HG03342 (cell line): ENCODE results near the gene CRAMP1.

Source experiments
- ATAC-seq: cut with Tn5 transposase; IDR thresholded peaks from one replicate; pipeline ENCODE4 v1.9.1; 2021; ENCODE audit warnings: mild to moderate bottlenecking, moderate library complexity; ENCODE audit not compliant: unreplicated experiment

The CRAMP1 gene, protein sequence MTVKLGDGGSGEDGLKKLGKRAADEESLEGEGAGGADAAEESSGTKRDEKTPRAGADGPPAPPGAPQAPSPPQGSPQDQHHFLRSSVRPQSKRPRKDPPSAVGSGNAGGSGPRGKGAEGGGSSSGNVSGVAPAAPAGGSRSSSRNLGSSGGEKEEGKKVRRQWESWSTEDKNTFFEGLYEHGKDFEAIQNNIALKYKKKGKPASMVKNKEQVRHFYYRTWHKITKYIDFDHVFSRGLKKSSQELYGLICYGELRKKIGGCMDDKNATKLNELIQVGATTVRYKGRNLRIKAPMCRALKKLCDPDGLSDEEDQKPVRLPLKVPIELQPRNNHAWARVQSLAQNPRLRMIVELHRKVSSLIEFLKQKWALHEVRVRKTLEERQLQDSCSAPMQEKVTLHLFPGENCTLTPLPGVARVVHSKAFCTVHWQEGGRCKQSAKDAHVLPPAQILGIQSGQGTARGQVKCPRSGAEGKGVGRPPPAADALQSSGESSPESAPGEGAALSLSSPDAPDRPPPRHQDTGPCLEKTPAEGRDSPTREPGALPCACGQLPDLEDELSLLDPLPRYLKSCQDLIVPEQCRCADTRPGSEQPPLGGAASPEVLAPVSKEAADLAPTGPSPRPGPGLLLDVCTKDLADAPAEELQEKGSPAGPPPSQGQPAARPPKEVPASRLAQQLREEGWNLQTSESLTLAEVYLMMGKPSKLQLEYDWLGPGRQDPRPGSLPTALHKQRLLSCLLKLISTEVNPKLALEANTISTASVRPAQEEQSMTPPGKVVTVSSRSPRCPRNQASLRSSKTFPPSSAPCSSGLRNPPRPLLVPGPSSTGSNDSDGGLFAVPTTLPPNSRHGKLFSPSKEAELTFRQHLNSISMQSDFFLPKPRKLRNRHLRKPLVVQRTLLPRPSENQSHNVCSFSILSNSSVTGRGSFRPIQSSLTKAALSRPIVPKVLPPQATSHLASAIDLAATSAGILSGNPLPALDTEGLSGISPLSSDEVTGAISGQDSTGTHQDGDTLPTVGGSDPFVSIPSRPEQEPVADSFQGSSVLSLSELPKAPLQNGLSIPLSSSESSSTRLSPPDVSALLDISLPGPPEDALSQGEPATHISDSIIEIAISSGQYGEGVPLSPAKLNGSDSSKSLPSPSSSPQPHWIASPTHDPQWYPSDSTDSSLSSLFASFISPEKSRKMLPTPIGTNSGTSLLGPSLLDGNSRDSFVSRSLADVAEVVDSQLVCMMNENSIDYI (N-terminal part only)

GRCh38 chr16:1612320-1613111 lies at the start of gene CRAMP1:
TSS of gene CRAMP1 (plus strand) at chr16:1612360. CDS start at chr16:1614640, 2,280 bp downstream.
- peak; percentile 2 for ATAC-seq

DNA sequence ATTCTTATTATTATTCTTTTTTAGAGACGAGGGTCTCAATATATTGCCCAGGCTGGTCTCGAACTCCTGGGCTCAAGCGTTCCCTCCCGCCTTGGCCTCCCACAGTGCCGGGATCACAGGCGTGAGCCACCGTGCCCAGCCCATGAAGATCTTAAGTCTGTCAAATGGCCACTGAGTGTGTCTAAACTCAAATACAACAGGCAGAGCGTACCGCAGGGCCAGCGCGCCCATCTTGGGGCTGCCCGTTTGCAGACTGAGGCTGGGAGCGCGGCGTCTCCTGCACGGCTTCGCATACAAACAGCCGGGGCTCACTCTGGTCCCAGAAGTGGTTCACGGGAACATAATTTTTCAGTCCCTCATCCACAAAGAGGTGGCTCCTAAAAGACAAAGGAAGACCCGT lies 48.4 kb upstream of the CRAMP1 start:
- ATAC-seq: no peak

GRCh38 chr16:1564325-1564724 lies 47.8 kb upstream of the CRAMP1 start:
- no peak for ATAC-seq

- no peak for ATAC-seq
Measured at GRCh38 chr16:1565083-1565805, 46.9 kb upstream of the CRAMP1 start.

DNA sequence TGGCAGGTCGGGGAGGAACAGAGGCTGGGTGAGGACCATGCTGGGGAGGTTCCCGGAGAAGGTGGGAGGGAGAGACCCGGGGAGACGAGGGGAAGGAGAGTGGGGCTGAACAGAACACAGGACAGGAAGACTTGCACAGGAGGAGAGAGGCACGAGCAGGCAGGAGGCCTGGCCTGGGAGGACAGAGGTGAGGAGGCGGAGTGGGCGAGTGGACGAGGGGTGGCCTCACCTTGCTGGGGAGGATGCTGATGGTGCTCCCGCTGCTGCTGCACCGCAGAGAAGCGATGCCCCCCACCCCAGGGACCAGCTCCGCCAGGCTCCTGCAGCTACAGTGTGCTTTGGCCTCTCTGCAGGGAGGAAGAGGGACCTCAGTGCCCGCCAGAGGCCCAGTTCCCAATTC lies 44.2 kb upstream of the CRAMP1 start:
- ATAC-seq: no peak

- ATAC-seq: no peak
Measured at GRCh38 chr16:1571012-1571671, 41.0 kb upstream of the CRAMP1 start.

GRCh38 chr16:1572673-1573072 lies 39.5 kb upstream of the CRAMP1 start:
- no peak for ATAC-seq

DNA sequence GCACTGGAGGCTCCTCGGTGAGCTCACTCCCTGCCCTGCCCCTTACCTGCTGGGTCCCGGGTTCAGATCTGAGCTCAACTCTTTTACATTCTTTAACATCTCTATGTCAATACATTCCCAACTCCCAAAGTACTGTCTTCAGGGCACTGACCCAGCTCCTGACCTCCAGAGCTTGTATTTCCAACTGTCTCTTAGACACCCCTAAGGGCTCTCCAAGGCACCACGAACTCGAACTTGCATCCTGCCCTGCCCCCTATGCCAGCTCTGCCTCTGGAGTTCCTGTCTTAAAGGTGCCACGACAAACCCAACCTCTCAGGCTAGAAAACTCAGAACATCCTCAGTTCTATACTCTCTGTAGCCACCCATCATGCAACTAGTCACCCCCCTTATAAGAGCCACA lies 38.9 kb upstream of the CRAMP1 start:
- ATAC-seq: no peak

GRCh38 chr16:1575578-1575977 lies 36.6 kb upstream of the CRAMP1 start:
- ATAC-seq: no peak

GRCh38 chr16:1579214-1579613 lies 32.9 kb upstream of the CRAMP1 start:
- ATAC-seq: no peak

GRCh38 chr16:1580256-1580655 lies 31.9 kb upstream of the CRAMP1 start:
- ATAC-seq: no peak

- no peak for ATAC-seq
Measured at GRCh38 chr16:1580956-1581355, 31.2 kb upstream of the CRAMP1 start.

GRCh38 chr16:1581804-1582203 lies 30.4 kb upstream of the CRAMP1 start:
- ATAC-seq: no peak

DNA sequence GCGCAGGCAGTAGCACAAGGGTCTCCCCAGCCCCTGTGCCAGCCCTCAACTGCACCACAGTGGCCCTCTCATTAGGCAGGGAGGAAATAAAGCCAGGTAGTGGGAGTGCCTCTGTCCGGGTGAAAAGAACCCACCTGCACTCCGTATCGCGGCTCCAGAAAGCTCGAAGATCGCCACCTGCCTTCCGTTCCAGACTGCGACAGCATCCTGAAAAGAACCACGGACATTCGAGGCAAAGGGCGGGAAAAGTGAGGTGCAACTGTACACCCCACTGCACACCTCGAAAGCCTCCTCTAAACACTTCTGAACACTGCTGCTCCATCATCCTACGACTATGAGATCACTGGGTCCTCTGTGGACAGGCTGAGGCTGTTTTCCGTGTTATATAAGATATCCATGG lies 29.0 kb upstream of the CRAMP1 start:
- no peak for ATAC-seq

DNA sequence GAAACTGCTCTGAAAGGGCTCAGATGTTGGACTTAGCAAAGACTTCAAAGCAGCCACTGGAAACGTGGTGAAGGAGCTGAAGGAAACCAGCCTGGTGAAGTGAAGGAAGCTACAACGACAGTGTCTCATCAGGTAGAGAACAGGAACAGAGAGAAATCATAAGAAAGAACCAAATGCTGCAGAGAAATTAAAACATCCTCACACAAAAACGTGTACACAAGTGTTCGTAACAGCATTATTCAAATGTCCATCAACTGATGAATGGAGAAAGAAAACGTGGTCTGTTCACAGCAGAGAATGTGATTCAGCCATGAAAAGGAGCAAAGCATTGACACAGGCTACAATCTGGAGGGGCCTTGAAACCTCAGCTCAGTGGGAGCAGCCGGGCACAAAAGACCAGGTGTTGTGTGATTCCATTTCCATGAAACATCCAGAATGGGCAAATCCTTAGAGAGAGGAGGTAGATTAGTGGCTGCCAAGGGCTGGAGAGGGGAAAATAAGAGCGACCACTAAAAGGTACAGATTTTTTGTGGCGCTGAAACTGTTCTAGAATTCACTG lies 27.2 kb upstream of the CRAMP1 start:
- no peak for ATAC-seq

- ATAC-seq: no peak
Measured at GRCh38 chr16:1590366-1590765, 21.8 kb upstream of the CRAMP1 start.

- no peak for ATAC-seq
Measured at GRCh38 chr16:1590930-1591705, 21.0 kb upstream of the CRAMP1 start.

DNA sequence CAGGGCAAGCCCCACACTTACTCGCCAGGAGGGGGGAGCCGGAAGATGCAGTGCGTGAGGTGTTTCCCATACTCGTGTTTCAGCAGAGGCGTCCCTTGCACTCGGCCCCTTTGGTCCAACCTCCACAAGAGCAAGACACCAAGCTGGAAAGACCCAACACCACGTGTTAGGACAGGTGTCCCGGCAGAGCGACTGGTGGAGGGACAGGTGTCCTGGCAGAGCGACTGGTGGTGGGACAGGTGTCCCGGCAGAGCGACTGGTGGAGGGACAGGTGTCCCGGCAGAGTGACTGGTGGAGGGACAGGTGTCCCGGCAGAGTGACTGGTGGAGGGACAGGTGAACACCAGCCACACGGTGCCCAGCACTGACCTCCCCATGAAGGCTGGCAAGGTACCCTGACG lies 19.7 kb upstream of the CRAMP1 start:
- no peak for ATAC-seq
